Smooth muscle cell (in vitro differentiated cells): ENCODE results near the gene LIPC. TPM values are rescaled to one million over a fixed set of nuclear protein-coding genes. Genes with fewer than 3 reads are reported as not detected.

Experiments used
- DNase-seq: peaks from one replicate; lab custom pipeline; 2025; ENCODE audit not compliant: unreplicated experiment; lab: John Stamatoyannopoulos, UW
- H2AFZ ChIP-seq: fragments of 200-600 bp; sonication (generic); 2 replicates; pipeline ENCODE4 v1.6.0; 2016; ENCODE audit warnings: antibody characterized with exemption, low read depth, mild to moderate bottlenecking
- H3F3A ChIP-seq: fragments of 200-600 bp; sonication (generic); 2 replicates; pipeline ENCODE4 v1.6.0; 2017; ENCODE audit warnings: antibody characterized with exemption, low read depth
- H3K27ac ChIP-seq: fragments of 200-600 bp; sonication (generic); 2 replicates; pipeline ENCODE4 v1.5.1; 2016; ENCODE audit warnings: low read depth, mild to moderate bottlenecking
- H3K27me3 ChIP-seq: fragments of 200-600 bp; sonication (generic); 2 replicates; pipeline ENCODE4 v1.6.1; 2016; ENCODE audit warnings: low read depth, mild to moderate bottlenecking
- H3K36me3 ChIP-seq: fragments of 200-600 bp; sonication (generic); 2 replicates; pipeline ENCODE4 v1.5.1; 2016; ENCODE audit warnings: low read depth
- H3K4me1 ChIP-seq: fragments of 200-600 bp; sonication (generic); 2 replicates; pipeline ENCODE4 v1.5.1; 2016; ENCODE audit warnings: low read depth
- H3K4me2 ChIP-seq: fragments of 200-600 bp; sonication (generic); 2 replicates; pipeline ENCODE4 v1.6.0; 2016; ENCODE audit warnings: mild to moderate bottlenecking
- H3K4me3 ChIP-seq: fragments of 200-600 bp; sonication (generic); 2 replicates; pipeline ENCODE4 v1.5.1; 2016; ENCODE audit warnings: mild to moderate bottlenecking
- H3K79me2 ChIP-seq: fragments of 200-600 bp; sonication (generic); 2 replicates; pipeline ENCODE4 v1.6.0; 2016; ENCODE audit warnings: low read depth, mild to moderate bottlenecking
- H3K9ac ChIP-seq: fragments of 200-600 bp; sonication (generic); 2 replicates; pipeline ENCODE4 v1.6.0; 2016; ENCODE audit warnings: low read depth
- H3K9me3 ChIP-seq: fragments of 200-600 bp; sonication (generic); replicated peaks from 2 replicates; pipeline ENCODE4 v1.5.1; 2016; ENCODE audit warnings: low read depth
- H4K20me1 ChIP-seq: fragments of 200-600 bp; sonication (generic); 2 replicates; pipeline ENCODE4 v1.6.0; 2016; ENCODE audit warnings: low read depth
- WGBS: methylation state at CpG from one replicate; pipeline ENCODE4 v1.1.7; 2016; ENCODE audit warnings: low lambda C conversion rate; 5-methylcytosine and 5-hydroxymethylcytosine counted together
- polyA plus RNA-seq: library from polyadenylated mRNA; unstranded; fragments of >200 nt; fragmentation: Nextera tagmentation; extraction: Ambion mirVana; gene quantifications from 2 replicates; pipeline ENCODE4 v1.2.1, GENCODE V29; 2016
- total RNA-seq: library from RNA; depleted of rRNA; stranded (reverse); fragments of >200 nt; gene quantifications from 2 replicates; pipeline ENCODE4 v1.2.3, GENCODE V29; 2014
- TF ChIP-seq, protein P1 (sequence below): fragments of 200-600 bp; sonication (generic); IDR thresholded peaks from 2 replicates; pipeline ENCODE4 v1.5.1; 2017; ENCODE audit warnings: borderline replicate concordance, mild to moderate bottlenecking, antibody characterized with exemption; ENCODE audit not compliant: insufficient read depth, poor library complexity, severe bottlenecking

Gene LIPC
- total and polyA plus RNA-seq, 2 experiments from 2014 or later = not detected

DNA sequence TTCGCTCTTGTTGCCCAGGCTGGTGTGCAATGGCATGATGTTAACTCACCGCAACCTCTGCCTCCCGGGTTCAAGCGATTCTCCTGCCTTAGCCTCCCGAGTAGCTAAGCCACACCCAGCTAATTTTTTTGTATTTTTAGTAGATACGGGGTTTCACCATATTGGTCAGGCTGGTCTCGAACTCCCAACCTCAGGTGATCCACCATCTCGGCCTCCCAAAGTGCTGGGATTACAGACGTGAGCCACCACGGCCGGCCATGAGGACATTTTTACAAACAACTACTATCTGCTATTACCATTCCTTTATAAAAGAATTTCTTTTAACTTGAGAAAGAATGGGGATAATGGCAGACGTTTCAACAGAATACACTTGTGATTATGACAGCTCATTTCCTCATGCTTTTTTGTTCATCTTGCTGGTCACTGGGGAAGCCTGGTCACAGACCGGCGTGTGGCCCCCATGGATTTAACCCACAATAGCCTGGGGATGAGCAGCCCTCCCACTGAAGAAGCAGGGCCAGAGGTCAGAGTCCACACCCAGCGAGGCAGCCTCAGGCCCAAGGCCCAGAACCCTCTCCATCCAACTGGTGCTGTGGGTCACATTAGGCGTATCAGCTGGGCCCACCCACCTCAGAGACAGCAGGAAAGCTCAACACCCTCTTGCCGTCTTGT, 112.0 kb downstream of the LIPC start:
- Histone ChIP-seq H3K4me1 (peaks cover 7% of the 10 kb centered on the region), H4K20me1 (no peaks in the 10 kb centered on the region), H3K9me3 (no peaks in the 10 kb centered on the region), H3K36me3 (no peaks in the 10 kb centered on the region), H3K4me2 (no peak overlapping the region), H3K79me2 (no peaks in the 10 kb centered on the region), H3F3A (peaks cover 18% of the 10 kb centered on the region), H3K27me3 (no peaks in the 10 kb centered on the region), H3K27ac (no peak overlapping the region), H3K4me3 (no peak overlapping the region), H2AFZ (no peak overlapping the region), H3K9ac (no peak overlapping the region)
- no peak for DNase-seq
- 93% methylated on average over 17 of the region's 17 CpGs for WGBS
- TF ChIP-seq, protein P1, sequence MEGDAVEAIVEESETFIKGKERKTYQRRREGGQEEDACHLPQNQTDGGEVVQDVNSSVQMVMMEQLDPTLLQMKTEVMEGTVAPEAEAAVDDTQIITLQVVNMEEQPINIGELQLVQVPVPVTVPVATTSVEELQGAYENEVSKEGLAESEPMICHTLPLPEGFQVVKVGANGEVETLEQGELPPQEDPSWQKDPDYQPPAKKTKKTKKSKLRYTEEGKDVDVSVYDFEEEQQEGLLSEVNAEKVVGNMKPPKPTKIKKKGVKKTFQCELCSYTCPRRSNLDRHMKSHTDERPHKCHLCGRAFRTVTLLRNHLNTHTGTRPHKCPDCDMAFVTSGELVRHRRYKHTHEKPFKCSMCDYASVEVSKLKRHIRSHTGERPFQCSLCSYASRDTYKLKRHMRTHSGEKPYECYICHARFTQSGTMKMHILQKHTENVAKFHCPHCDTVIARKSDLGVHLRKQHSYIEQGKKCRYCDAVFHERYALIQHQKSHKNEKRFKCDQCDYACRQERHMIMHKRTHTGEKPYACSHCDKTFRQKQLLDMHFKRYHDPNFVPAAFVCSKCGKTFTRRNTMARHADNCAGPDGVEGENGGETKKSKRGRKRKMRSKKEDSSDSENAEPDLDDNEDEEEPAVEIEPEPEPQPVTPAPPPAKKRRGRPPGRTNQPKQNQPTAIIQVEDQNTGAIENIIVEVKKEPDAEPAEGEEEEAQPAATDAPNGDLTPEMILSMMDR = no peak

DNA sequence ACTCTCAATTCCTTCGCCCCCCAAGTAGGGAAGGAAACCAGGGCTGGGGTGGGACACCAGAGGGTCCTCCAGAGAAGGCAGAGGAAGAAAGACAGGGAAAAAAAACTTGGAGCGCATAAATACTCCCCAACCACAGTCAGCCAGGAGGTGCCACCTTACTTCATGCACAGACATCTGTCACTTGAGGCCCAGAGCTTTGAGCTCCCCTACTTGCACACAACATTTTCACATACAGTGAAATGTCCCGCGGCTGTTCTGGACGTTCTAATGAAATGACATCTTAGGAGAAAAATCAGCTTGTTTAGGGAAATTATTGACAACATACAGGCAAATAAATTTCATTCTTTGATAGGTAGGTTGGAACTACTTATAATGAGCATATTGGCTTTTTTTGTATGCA, 113.0 kb downstream of the LIPC start:
- peak overlapping the region; percentile 79 for H3K27ac ChIP-seq
- H2AFZ ChIP-seq = no peak overlapping the region
- no peaks in the 10 kb centered on the region for H3K36me3 ChIP-seq
- peaks cover 16% of the 10 kb centered on the region for H3K4me1 ChIP-seq
- no peak overlapping the region for H3K4me3 ChIP-seq
- H3K9me3 ChIP-seq = no peaks in the 10 kb centered on the region
- no peak overlapping the region for H3K9ac ChIP-seq
- no peak for DNase-seq
- no peaks in the 10 kb centered on the region for H3K27me3 ChIP-seq
- no peaks in the 10 kb centered on the region for H3K79me2 ChIP-seq
- no peak overlapping the region for H3K4me2 ChIP-seq
- TF ChIP-seq, protein P1 = no peak
- no peaks in the 10 kb centered on the region for H4K20me1 ChIP-seq
- H3F3A ChIP-seq = peaks cover 25% of the 10 kb centered on the region
- 96% methylated on average over 5 of the region's 5 CpGs for WGBS

DNA sequence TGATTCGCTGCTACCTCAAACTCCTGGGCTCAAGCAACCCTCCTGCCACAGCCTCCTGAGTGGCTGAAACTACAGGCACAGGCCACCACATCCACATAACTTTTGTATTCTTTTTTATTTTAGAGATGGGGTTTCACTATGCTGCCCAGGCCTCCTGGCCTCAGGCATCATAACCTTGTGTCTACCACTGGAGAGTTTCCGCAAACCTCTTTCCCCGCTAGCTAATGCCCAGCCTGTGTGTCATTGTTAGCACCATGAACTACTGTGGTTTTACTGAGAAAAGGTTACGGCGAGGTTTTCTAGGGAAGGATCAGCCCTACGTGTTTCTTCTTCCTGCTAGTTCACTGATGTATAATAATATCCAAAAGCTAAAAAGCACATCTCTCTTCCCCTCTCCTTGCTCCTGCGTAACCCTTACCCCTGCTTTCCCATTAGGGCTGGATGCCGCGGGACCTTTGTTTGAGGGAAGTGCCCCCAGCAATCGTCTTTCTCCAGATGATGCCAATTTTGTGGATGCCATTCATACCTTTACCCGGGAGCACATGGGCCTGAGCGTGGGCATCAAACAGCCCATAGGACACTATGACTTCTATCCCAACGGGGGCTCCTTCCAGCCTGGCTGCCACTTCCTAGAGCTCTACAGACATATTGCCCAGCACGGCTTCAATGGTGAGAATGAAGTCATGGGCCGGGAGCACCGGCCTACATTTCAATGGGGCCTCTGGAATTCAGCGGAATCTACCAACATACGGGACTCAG, 113.7 kb downstream of the LIPC start:
- no peak for DNase-seq
- 86% methylated on average over 18 of the region's 18 CpGs for WGBS

More for the DNA sequence above, 113.7 kb downstream of the LIPC start:
- Histone ChIP-seq H3K9ac (no peak overlapping the region), H3K27me3 (no peaks in the 10 kb centered on the region), H3K36me3 (no peaks in the 10 kb centered on the region), H2AFZ (no peak overlapping the region), H4K20me1 (no peaks in the 10 kb centered on the region), H3K4me1 (peaks cover 19% of the 10 kb centered on the region), H3K4me2 (peak overlapping the region; percentile 24), H3K4me3 (no peak overlapping the region), H3K79me2 (no peaks in the 10 kb centered on the region), H3F3A (peaks cover 32% of the 10 kb centered on the region), H3K9me3 (no peaks in the 10 kb centered on the region), H3K27ac (peak overlapping the region; percentile 79)
- TF ChIP-seq, protein P1 = no peak
